ENCODE data around the gene WFIKKN1. TPM values are rescaled to one million over a fixed set of nuclear protein-coding genes. Genes with fewer than 3 reads are reported as not detected.

Gene WFIKKN1
- 0.71 TPM for total RNA-seq

GRCh38 chr16:630815-631405 is at the start of gene WFIKKN1:
Gene WFIKKN1 (plus strand): TSS chr16:630985. CDS start chr16:631254, 269 bp downstream.

DNA sequence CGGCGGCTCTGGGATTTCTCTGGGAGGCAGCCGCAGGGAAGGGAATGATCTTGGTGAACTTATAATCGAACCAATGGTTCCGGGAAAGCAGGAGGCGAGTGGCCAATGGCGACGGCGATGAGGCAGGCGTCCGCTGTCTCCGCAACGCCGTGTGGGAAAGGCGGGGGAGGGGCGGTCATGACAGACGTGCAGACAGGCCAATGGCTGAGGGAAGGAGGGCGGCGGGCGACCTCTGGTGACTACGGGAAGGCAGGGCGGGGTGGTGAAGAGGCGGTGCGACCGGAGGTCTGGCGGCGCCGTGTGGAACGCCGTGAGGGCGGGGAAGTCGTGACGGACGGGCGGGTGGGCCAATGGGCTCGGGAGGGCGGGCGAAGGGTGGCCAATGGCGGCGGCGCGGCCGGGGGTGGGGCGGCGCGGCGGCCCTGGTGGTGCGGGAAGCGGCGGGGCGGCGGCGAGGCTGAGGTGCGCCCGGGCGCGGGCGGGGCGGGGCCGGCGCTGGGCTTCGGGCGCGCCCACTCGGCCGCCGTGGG is 41.1 kb upstream of the WFIKKN1 start, which contains the start of gene RAB40C:
Gene RAB40C (plus strand): TSS at position 409 of the 530 bp plus-strand sequence. CDS start 226 bp downstream, outside the sequence.

DNA sequence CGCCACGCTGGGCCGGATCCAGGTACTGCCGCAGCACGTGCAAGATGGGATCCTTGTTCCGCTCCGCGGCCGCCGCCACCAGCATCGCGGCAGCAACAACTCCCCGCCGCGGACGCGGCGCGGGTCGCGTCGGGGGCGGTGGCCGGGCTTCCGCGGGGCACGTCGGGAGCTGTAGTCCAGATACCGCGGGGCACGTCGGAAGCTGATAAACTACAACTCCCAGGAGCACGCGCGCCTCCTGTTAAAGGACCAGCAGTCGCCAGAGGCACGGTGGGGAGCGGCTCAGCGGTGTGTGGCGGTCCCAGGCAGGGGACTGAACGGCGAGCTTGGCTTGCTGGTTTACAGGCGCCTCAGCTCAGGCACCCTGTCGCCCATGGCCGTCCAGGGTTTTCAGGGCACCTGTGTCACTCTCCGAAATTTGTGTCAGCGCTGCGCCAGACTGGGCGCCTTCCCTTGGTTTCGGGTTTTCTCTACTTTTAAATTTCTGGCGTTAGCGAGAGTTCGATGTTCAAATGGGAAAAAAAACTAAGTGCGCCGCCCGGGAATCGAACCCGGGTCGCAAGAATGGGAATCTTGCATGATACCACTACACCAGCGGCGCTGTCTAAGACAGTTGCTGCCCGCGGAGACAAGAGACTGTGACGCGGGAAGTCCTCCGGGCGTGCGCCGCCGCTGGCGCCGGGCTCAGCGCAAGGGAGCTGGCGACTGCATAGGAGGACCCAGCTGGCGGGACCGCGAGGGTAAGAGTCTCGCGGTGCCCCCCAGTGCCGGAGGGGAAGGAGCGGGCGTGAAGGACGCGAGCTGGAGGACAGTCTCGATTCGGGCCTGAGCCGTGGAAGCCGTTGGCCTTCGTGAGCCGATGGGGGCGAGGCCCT is 5.7 kb downstream of the WFIKKN1 start, which contains the start of gene METTL26:
Gene METTL26 (minus strand): TSS at position 100 of the 875 bp plus-strand sequence. CDS start 15 bp downstream, at position 85.

DNA sequence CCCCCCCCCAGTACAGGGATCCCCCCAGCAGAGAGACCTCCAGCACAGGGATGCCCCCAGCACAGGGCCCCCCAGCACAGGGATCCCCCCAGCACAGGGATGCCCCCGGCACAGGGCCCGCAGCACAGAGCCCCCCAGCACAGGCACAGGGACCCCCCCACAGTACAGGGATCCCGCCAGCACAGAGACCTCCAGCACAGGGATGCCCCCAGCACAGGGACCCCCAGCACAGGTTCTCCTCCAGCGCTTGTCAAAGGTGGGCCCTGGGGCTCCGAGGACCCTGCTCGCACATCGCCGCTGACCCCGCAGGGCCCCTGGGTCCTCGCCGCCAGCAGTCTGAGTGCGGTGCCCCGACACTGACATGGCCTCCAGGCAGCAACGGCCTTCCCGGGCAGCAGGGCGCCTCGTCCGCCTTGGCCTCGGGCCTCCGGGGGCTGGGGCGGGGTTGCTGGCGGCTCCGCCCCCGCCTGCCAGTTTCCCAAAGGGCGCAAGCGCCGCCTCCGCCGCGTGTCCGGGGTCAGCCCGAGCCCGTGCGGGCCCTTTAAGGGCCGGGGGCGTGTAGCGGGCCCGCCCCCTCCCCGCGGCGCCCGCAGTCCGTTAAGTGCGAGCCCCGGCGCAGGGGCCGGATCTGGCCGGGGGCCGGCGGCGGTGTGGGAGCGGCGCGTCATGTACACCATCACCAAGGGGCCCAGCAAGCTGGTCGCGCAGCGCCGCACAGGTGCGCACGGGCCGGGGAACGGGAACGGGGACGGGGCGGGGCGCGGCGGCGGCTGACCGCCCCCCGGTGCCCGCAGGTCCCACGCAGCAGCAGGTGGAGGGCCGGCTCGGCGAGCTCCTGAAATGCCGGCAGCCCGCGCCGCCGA is 10.8 kb downstream of the WFIKKN1 start, which contains the start of gene MCRIP2:
Gene MCRIP2 (plus strand): TSS at position 503 of the 863 bp plus-strand sequence. CDS start 164 bp downstream, at position 667.

DNA sequence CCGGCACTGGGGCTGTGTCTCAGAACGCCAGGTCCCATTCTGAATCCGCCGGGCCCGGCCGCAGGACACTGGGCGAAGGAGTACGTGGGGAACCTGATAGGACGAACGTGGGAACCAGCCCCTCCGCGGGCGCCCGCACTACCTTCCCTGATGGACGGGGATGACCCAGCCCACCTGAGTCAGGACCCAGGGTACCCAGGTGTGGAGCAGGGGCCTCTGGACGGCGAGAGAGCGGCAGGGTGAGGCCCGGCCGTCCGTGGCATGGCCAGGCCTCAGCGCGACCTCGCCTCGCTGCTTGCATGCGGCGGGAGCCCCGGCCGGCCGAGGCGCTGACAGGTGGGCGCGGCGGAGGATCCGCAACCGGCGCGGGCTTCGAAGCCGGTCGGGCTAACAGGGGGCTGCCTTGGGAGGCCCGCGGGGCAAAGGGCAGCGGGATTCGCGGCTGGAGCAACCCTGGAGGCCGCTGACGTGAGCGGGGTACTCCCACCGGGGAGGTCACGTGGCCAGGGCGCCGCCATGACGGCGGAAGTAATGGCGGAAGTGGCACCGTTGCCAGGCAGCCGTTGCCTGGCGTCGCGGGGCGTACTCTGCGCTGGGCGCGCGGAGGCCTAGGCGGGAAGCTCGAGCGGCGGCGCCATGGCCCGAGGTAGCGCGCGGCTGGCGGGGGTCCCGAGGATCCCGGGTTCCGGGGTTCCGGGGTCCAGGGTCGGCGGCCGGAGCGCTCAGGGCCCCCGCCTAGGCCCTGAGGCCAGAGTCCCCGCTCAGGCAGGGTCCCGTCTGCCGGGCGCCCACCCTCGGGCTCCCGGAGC is 18.2 kb downstream of the WFIKKN1 start, which contains the start of gene WDR90:
Gene WDR90 (plus strand): TSS at position 585 of the 809 bp plus-strand sequence. CDS start 52 bp downstream, at position 637.

DNA sequence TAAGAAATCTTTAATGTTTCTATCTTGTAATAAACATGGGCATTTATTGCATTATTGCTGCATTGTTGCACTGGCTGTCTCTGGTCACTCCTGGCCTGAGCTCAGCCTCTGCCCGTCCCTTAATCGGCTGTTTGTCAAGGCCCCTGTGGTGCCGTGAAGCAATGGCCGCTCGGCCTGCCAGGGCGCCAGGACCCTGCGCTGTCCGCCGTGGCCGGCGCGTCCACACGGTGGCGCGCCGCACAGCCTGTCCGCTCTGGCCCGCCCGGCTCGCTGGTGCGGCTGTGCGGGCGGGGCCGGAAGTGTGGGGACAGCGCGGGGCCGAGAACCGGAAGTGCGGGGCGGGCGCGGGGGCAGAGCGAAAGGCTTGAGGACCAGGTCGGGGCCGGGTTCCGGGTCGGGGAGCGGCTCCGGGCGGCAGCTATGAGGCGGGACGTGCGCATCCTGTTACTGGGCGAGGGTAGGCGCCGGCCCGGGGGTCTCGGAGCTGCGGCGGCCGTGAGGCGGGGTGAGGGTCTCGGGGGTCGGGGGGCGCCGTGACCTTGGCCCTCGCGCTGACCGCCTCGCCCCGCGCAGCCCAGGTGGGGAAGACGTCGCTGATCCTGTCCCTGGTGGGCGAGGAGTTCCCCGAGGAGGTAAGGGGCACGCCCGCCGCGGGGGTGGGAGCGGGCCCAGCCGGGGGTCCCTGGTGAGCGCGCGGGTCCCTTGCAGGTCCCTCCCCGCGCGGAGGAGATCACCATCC is 37.2 kb downstream of the WFIKKN1 start, which contains the start of gene RHOT2:
Gene RHOT2 (plus strand): TSS at position 353 of the 739 bp plus-strand sequence. CDS start 68 bp downstream, at position 421.

DNA sequence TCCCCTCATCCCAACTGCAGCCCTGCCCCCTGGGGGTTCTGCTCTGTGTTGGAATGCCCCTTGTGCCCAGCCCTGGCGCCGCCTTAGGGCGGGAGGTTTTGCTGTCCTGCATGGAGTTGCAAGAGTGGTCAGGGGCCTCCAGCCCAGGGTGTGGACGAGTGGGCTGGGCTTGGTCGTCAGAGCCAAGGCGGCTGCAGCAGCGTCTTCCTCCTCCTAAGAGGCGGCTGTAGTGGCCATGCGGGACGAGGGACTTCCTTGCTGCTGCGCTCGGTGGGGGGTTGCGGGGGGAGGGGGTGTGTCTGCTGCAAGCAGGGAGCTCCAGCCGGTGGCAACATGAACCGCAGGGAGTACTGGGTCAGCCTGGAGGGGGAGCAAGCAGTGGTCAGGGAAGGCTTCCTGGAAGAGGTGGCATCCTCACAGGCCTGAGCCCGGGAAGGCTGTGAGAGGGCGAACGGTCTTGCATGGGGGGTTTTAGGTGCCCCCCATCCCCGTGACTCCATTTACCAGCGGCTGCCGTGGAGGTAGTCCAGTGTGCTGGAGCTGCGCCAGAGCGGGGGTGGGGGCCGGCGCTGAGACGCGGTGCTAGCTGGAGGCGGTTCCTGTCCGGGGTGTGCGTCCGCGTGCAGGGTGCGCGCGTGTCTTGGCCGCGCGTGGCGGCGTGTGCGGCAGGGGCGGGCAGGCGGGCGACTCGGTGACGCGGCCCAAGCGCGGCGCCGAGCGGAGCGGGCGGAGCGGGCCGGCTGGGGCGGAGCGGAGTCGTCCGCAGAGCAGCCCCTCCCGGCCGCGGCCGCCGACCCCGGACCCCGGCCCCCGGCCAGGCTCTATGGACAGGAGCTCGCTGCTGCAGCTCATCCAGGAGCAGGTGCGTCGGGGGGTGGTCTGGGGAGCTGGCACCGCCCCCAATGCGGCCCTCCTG is 44.4 kb downstream of the WFIKKN1 start, which contains the start of gene RHBDL1:
Gene RHBDL1 (plus strand): TSS at position 704 of the 916 bp plus-strand sequence. CDS start 120 bp downstream, at position 824.

GRCh38 chr16:679814-680624 is 49.2 kb downstream of the WFIKKN1 start, which contains the start of gene STUB1:
Gene STUB1 (plus strand): TSS chr16:680410. CDS start chr16:680526, 116 bp downstream.

Other genes with a start within 250 kb of the WFIKKN1 start
- gene PGAP6, start 249.0 kb upstream of the WFIKKN1 start, total RNA-seq, result 14.2 TPM
- gene NME4, start 233.8 kb upstream of the WFIKKN1 start, total RNA-seq, result 30.3 TPM
- gene DECR2, start 229.1 kb upstream of the WFIKKN1 start, total RNA-seq, result 10.2 TPM
- 37.7 TPM for gene RAB11FIP3, start 205.3 kb upstream of the WFIKKN1 start, total RNA-seq
- gene CAPN15, start 103.3 kb upstream of the WFIKKN1 start, total RNA-seq, result 31.0 TPM
- 2.0 TPM for gene PRR35, start 70.6 kb upstream of the WFIKKN1 start, total RNA-seq
- 0.66 TPM for gene NHLRC4, start 64.0 kb upstream of the WFIKKN1 start, total RNA-seq
- gene PIGQ, start 61.0 kb upstream of the WFIKKN1 start, total RNA-seq, result 36.3 TPM
- gene RAB40C, start 40.9 kb upstream of the WFIKKN1 start, total RNA-seq, result 18.9 TPM
- gene METTL26, start 5.3 kb downstream of the WFIKKN1 start, total RNA-seq, result 54.3 TPM
- 8.7 TPM for gene MCRIP2, start 10.8 kb downstream of the WFIKKN1 start, total RNA-seq
- 33.2 TPM for gene WDR90, start 18.4 kb downstream of the WFIKKN1 start, total RNA-seq
- 56.3 TPM for gene RHOT2, start 37.1 kb downstream of the WFIKKN1 start, total RNA-seq
- 4.3 TPM for gene RHBDL1, start 44.7 kb downstream of the WFIKKN1 start, total RNA-seq
- 55.4 TPM for gene STUB1, start 49.4 kb downstream of the WFIKKN1 start, total RNA-seq
- 43.3 TPM for gene JMJD8, start 53.3 kb downstream of the WFIKKN1 start, total RNA-seq
- 8.1 TPM for gene WDR24, start 59.4 kb downstream of the WFIKKN1 start, total RNA-seq
- gene FBXL16, start 74.8 kb downstream of the WFIKKN1 start, total RNA-seq, result 5.8 TPM
- gene METRN, start 84.1 kb downstream of the WFIKKN1 start, total RNA-seq, result 41.1 TPM
- 25.7 TPM for gene ANTKMT, start 90.2 kb downstream of the WFIKKN1 start, total RNA-seq
- gene CCDC78, start 95.5 kb downstream of the WFIKKN1 start, total RNA-seq, result 1.0 TPM
- 4.0 TPM for gene HAGHL, start 96.1 kb downstream of the WFIKKN1 start, total RNA-seq
- gene CIAO3, start 110.0 kb downstream of the WFIKKN1 start, total RNA-seq, result 42.7 TPM
- 19.4 TPM for gene MSLN, start 129.7 kb downstream of the WFIKKN1 start, total RNA-seq
- gene RPUSD1, start 157.4 kb downstream of the WFIKKN1 start, total RNA-seq, result 19.1 TPM
- 49.8 TPM for gene CHTF18, start 157.6 kb downstream of the WFIKKN1 start, total RNA-seq
- 3.8 TPM for gene GNG13, start 169.7 kb downstream of the WFIKKN1 start, total RNA-seq